Measurements from ENCODE around the gene USP9X.

The USP9X gene

DNA sequence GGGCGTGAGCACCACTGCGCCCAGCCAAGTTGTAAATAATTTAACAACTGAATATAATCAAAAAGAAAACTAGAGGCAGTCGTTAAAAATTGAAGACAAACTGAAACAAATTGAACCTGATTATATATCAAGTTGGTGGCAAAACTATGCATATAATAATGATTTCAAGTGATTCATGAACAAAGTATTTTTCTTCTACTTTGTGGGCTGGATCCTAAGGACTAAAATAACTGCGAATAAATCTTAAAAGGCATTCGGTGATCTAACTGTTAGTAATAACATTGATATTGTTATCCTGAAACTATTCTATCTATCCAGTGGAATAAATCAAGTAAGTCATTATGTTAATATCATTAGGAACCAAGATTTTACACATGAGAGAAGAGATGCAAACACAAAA is 21.2 kb upstream of the USP9X start:
- no peak overlapping the region for H3K4me3 ChIP-seq (ENCODE audit: low read length)
- H3K9me3 ChIP-seq (ENCODE audit: insufficient read depth, low read depth, low read length) = no peaks in the 10 kb centered on the region
- H3K27ac ChIP-seq (ENCODE audit: low read length) = no peak overlapping the region
- H3K27me3 ChIP-seq (ENCODE audit: insufficient read depth, low read length) = no peaks in the 10 kb centered on the region
- H3K36me3 ChIP-seq (ENCODE audit: insufficient read depth, low read depth, low read length) = no peaks in the 10 kb centered on the region
- no peak overlapping the region for H3K9ac ChIP-seq (ENCODE audit: low read depth, low read length)
- no peaks in the 10 kb centered on the region for H3K4me1 ChIP-seq (ENCODE audit: insufficient read depth, low read length)

GRCh38 chrX:41066391-41066790 is 18.9 kb upstream of the USP9X start:
- H3K4me1 ChIP-seq (ENCODE audit: insufficient read depth, low read length) = no peaks in the 10 kb centered on the region
- no peaks in the 10 kb centered on the region for H3K27me3 ChIP-seq (ENCODE audit: insufficient read depth, low read length)
- no peak overlapping the region for H3K4me3 ChIP-seq (ENCODE audit: low read length)
- H3K36me3 ChIP-seq (ENCODE audit: insufficient read depth, low read depth, low read length) = no peaks in the 10 kb centered on the region
- H3K9ac ChIP-seq (ENCODE audit: low read depth, low read length) = no peak overlapping the region
- H3K9me3 ChIP-seq (ENCODE audit: insufficient read depth, low read depth, low read length) = no peaks in the 10 kb centered on the region
- H3K27ac ChIP-seq (ENCODE audit: low read length) = no peak overlapping the region

- Histone ChIP-seq H3K27ac (ENCODE audit: low read length) (no peak overlapping the region), H3K4me1 (ENCODE audit: insufficient read depth, low read length) (no peaks in the 10 kb centered on the region)
These were observed 18.3 kb upstream of the USP9X start for GRCh38 chrX:41066969-41067368.

DNA sequence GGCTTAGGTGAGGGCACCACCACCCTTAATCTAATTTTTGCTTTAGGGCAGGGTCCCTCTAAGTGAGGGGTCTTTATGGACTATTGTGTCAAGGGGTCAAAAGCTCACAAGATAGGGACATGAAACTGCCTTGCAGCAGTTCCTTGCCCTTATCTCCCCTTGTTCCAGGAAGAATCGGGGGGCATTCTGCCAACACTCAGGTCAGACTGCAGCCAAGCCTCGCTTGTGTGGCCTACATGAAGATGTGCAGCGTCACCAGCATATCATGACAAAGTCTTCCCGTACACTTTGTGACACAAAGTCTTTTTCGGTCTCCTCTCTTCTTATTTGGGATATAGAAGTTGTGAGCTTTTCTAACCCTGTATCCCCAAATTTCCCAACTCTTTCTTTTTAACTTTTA is 17.5 kb upstream of the USP9X start:
- Histone ChIP-seq H3K9ac (ENCODE audit: low read depth, low read length) (no peak overlapping the region), H3K4me1 (ENCODE audit: insufficient read depth, low read length) (no peaks in the 10 kb centered on the region), H3K4me3 (ENCODE audit: low read length) (no peak overlapping the region), H3K36me3 (ENCODE audit: insufficient read depth, low read depth, low read length) (no peaks in the 10 kb centered on the region), H3K9me3 (ENCODE audit: insufficient read depth, low read depth, low read length) (no peaks in the 10 kb centered on the region), H3K27ac (ENCODE audit: low read length) (no peak overlapping the region), H3K27me3 (ENCODE audit: insufficient read depth, low read length) (no peaks in the 10 kb centered on the region)

More at GRCh38 chrX:41066969-41067368, 18.3 kb upstream of the USP9X start:
- H3K9me3 ChIP-seq (ENCODE audit: insufficient read depth, low read depth, low read length) = no peaks in the 10 kb centered on the region
- no peaks in the 10 kb centered on the region for H3K27me3 ChIP-seq (ENCODE audit: insufficient read depth, low read length)
- no peak overlapping the region for H3K4me3 ChIP-seq (ENCODE audit: low read length)
- H3K9ac ChIP-seq (ENCODE audit: low read depth, low read length) = no peak overlapping the region
- H3K36me3 ChIP-seq (ENCODE audit: insufficient read depth, low read depth, low read length) = no peaks in the 10 kb centered on the region

DNA sequence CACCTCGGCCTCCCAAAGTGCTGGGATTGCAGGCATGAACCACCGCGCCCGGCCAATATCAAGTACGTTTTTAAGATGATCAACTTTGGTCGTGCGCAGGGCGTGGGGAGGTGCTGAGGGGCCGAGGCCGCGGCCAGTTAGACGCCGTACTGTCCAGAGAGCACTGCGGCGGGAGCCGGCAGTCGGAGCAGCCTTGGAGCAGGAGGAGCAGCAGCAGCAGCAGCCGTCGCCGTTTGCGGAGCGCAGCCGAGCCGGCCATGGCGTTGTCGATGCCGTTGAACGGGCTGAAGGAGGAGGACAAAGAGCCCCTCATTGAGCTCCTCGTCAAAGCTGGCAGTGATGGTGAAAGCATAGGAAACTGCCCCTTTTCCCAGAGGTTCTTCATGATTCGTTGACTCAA is 8.5 kb upstream of the USP9X start:
- Histone ChIP-seq H3K36me3 (ENCODE audit: insufficient read depth, low read depth, low read length) (no peaks in the 10 kb centered on the region), H3K27me3 (ENCODE audit: insufficient read depth, low read length) (no peaks in the 10 kb centered on the region), H3K27ac (ENCODE audit: low read length) (no peak overlapping the region), H3K9me3 (ENCODE audit: insufficient read depth, low read depth, low read length) (no peaks in the 10 kb centered on the region), H3K9ac (ENCODE audit: low read depth, low read length) (no peak overlapping the region), H3K4me3 (ENCODE audit: low read length) (no peak overlapping the region), H3K4me1 (ENCODE audit: insufficient read depth, low read length) (no peaks in the 10 kb centered on the region; the same call in 1 of the 2 replicates)

GRCh38 chrX:41081821-41082220 is 3.4 kb upstream of the USP9X start:
- H3K27me3 ChIP-seq (ENCODE audit: insufficient read depth, low read length) = no peaks in the 10 kb centered on the region
- H3K4me3 ChIP-seq (ENCODE audit: low read length) = no peak overlapping the region
- no peaks in the 10 kb centered on the region for H3K9me3 ChIP-seq (ENCODE audit: insufficient read depth, low read depth, low read length)
- no peak overlapping the region for H3K27ac ChIP-seq (ENCODE audit: low read length)
- no peaks in the 10 kb centered on the region for H3K36me3 ChIP-seq (ENCODE audit: insufficient read depth, low read depth, low read length)
- no peak overlapping the region for H3K9ac ChIP-seq (ENCODE audit: low read depth, low read length)
- no peaks in the 10 kb centered on the region; the same call in 1 of the 2 replicates for H3K4me1 ChIP-seq (ENCODE audit: insufficient read depth, low read length)

GRCh38 chrX:41082783-41083182 is 2.5 kb upstream of the USP9X start:
- H3K27ac ChIP-seq (ENCODE audit: low read length) = no peak overlapping the region
- no peaks in the 10 kb centered on the region; the same call in 1 of the 2 replicates for H3K4me1 ChIP-seq (ENCODE audit: insufficient read depth, low read length)
- H3K9ac ChIP-seq (ENCODE audit: low read depth, low read length) = no peak overlapping the region
- no peaks in the 10 kb centered on the region for H3K27me3 ChIP-seq (ENCODE audit: insufficient read depth, low read length)
- no peak overlapping the region for H3K4me3 ChIP-seq (ENCODE audit: low read length)
- peaks cover 5% of the 10 kb centered on the region; the same call in 1 of the 2 replicates for H3K36me3 ChIP-seq (ENCODE audit: insufficient read depth, low read depth, low read length)
- H3K9me3 ChIP-seq (ENCODE audit: insufficient read depth, low read depth, low read length) = no peaks in the 10 kb centered on the region

DNA sequence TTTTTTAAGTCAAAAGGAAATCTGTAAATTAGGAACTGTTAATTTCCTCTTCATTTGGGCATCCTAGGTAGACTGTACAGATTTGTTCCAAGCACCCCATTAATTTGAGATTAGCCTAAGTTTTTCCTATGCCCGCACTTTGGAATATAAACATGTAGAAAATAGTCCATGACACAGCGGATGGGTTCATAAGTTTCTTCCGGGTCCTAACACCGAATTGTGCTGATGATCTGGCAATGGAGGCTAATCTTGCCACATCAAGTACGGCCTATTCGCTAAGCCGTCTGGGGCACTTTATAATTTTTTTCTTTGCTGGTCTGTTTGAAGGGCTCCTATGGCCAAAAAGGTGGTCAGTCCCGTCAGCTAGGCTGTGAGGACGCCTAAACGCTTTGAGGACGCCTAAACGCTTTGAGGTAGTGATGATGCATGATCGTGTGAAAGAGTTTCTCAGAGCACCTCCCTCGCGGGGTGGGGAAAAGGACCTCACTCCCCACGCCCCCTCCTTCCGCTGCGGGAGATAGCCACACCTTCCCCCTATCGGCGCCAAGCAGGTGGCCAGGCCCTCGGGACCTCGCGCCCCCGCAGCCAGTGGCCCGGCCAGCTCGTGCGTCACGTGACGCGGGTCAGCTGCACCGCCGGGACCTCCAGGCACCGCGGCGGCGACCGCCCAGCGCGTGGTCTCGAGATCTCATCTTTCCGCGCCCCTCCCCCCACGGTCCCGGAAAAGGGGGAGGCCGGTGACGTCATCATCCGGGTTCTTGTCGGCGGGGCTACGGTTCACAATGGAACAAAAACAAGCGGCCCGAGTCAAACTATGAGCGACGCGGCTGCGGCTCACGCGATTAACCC is 977 bp upstream of the USP9X start:
- Histone ChIP-seq H3K36me3 (ENCODE audit: insufficient read depth, low read depth, low read length) (peaks cover 20% of the 10 kb centered on the region), H3K9ac (ENCODE audit: low read depth, low read length) (peak overlapping the region; percentile 99), H3K4me3 (ENCODE audit: low read length) (peak overlapping the region; percentile 83), H3K27me3 (ENCODE audit: insufficient read depth, low read length) (no peaks in the 10 kb centered on the region), H3K4me1 (ENCODE audit: insufficient read depth, low read length) (no peaks in the 10 kb centered on the region; the same call in 1 of the 2 replicates), H3K9me3 (ENCODE audit: insufficient read depth, low read depth, low read length) (no peaks in the 10 kb centered on the region), H3K27ac (ENCODE audit: low read length) (peak overlapping the region; percentile 87)

GRCh38 chrX:41085512-41085877 is 250 bp downstream of the USP9X start:
- Histone ChIP-seq H3K27me3 (ENCODE audit: insufficient read depth, low read length) (no peaks in the 10 kb centered on the region), H3K4me3 (ENCODE audit: low read length) (peak overlapping the region; percentile 97), H3K36me3 (ENCODE audit: insufficient read depth, low read depth, low read length) (peaks cover 29% of the 10 kb centered on the region), H3K27ac (ENCODE audit: low read length) (no peak overlapping the region), H3K4me1 (ENCODE audit: insufficient read depth, low read length) (peaks cover 3% of the 10 kb centered on the region; the same call in 1 of the 2 replicates), H3K9me3 (ENCODE audit: insufficient read depth, low read depth, low read length) (no peaks in the 10 kb centered on the region), H3K9ac (ENCODE audit: low read depth, low read length) (peak overlapping the region; percentile 94)

DNA sequence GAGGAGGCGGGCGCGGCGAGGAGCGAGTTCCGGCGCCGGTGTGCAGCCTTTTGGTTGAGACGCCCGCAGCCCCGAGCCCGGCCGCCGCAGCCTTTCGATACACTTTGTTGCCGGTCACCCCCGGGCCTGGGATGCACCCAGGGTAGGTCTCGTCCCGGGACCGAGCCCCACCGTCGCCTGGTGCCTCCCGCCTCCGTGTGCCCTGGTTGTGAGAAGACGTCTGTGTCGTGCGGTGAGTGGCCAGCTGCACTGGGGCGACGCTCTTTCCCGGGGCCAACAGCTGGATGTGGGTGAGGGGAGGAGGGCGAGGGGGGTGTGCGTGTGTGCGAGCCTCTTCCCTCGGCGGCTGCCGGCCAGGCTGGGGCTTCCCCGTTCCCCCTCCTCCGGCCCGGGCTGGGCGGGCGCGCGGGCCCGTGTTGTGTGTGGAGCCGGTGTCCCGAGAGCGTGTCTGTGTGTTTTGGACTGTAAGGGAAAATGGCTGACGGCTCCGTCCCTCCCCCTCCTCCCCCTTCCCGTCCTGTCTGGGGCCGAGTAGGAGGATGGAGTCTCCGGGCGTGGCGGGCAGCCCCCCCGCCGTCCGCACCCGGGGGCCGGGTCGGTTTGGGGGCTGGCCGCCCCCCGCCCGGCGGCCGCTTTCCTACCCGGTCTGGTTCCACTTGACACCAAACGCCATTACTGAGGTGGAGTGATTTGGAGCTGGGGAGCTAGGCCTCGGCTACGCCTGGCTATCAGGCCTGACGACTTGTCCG is 807 bp downstream of the USP9X start:
- peak overlapping the region; percentile 94 for H3K9ac ChIP-seq (ENCODE audit: low read depth, low read length)
- H3K4me3 ChIP-seq (ENCODE audit: low read length) = peak overlapping the region; percentile 97
- peaks cover 9% of the 10 kb centered on the region; the same call in 1 of the 2 replicates for H3K4me1 ChIP-seq (ENCODE audit: insufficient read depth, low read length)
- H3K27ac ChIP-seq (ENCODE audit: low read length) = no peak overlapping the region
- H3K9me3 ChIP-seq (ENCODE audit: insufficient read depth, low read depth, low read length) = no peaks in the 10 kb centered on the region
- no peaks in the 10 kb centered on the region for H3K27me3 ChIP-seq (ENCODE audit: insufficient read depth, low read length)
- peaks cover 35% of the 10 kb centered on the region for H3K36me3 ChIP-seq (ENCODE audit: insufficient read depth, low read depth, low read length)

DNA sequence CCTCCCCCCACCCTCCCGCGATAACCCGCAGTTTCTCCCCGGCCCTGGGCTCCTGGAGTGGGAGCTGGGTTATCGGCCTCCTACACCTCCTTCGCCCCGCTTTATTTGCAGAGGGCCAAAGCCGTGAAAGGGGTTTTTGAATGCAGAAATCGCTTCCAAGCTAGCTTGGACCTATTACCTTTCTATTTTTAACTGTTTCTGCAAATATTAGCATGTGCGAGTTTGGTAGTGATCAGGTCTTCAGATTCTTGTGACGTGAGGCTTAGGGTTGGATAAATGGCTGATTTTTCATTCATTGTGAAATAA is 1.3 kb downstream of the USP9X start:
- Histone ChIP-seq H3K9ac (ENCODE audit: low read depth, low read length) (peak overlapping the region; percentile 94), H3K27ac (ENCODE audit: low read length) (no peak overlapping the region), H3K4me1 (ENCODE audit: insufficient read depth, low read length) (peaks cover 12% of the 10 kb centered on the region; the same call in 1 of the 2 replicates), H3K36me3 (ENCODE audit: insufficient read depth, low read depth, low read length) (peaks cover 40% of the 10 kb centered on the region), H3K27me3 (ENCODE audit: insufficient read depth, low read length) (no peaks in the 10 kb centered on the region), H3K4me3 (ENCODE audit: low read length) (peak overlapping the region; percentile 97), H3K9me3 (ENCODE audit: insufficient read depth, low read depth, low read length) (no peaks in the 10 kb centered on the region)

- H3K9ac ChIP-seq (ENCODE audit: low read depth, low read length) = peak overlapping the region; percentile 94
- H3K27ac ChIP-seq (ENCODE audit: low read length) = no peak overlapping the region
- no peaks in the 10 kb centered on the region for H3K9me3 ChIP-seq (ENCODE audit: insufficient read depth, low read depth, low read length)
- no peaks in the 10 kb centered on the region for H3K27me3 ChIP-seq (ENCODE audit: insufficient read depth, low read length)
- peaks cover 12% of the 10 kb centered on the region; the same call in 1 of the 2 replicates for H3K4me1 ChIP-seq (ENCODE audit: insufficient read depth, low read length)
- peak overlapping the region; percentile 97 for H3K4me3 ChIP-seq (ENCODE audit: low read length)
- H3K36me3 ChIP-seq (ENCODE audit: insufficient read depth, low read depth, low read length) = peaks cover 46% of the 10 kb centered on the region
These were observed 2.0 kb downstream of the USP9X start for GRCh38 chrX:41087201-41087600.
